HuH-7 (cell line): ENCODE data around the gene PPARA.
"Not testable (repeated sequence)": the region's sequence is repeated elsewhere in the genome, so short reads cannot be mapped to it uniquely, and the experiment has no call there.

Source experiments
- DNase-seq: peaks from one replicate; pipeline ENCODE4 v3.0.0; 2011; ENCODE audit warnings: low spot score

The PPARA gene

GRCh38 chr22:46126853-46127385 is 23.4 kb upstream of the PPARA start:
- DNase-seq = no peak

GRCh38 chr22:46127556-46127955 is 22.8 kb upstream of the PPARA start:
- DNase-seq = no peak

- DNase-seq = no peak
These were observed 21.7 kb upstream of the PPARA start for GRCh38 chr22:46128606-46129005.

- DNase-seq = no peak
These were observed 20.8 kb upstream of the PPARA start for GRCh38 chr22:46129390-46130041.

- peak; percentile 83 for DNase-seq
These were observed 19.2 kb upstream of the PPARA start for GRCh38 chr22:46131151-46131587.

GRCh38 chr22:46132193-46132829 is 18.0 kb upstream of the PPARA start:
- DNase-seq = not testable (repeated sequence)

- DNase-seq = no peak
These were observed 17.3 kb upstream of the PPARA start for GRCh38 chr22:46132830-46133587.

GRCh38 chr22:46133588-46133855 is 16.8 kb upstream of the PPARA start:
- no peak for DNase-seq

GRCh38 chr22:46134111-46134705 is 16.1 kb upstream of the PPARA start:
- DNase-seq = no peak

GRCh38 chr22:46135611-46136485 is 14.5 kb upstream of the PPARA start:
- no peak for DNase-seq

GRCh38 chr22:46136486-46137217 is 13.7 kb upstream of the PPARA start:
- no peak for DNase-seq

- DNase-seq = no peak
These were observed 13.0 kb upstream of the PPARA start for GRCh38 chr22:46137218-46137766.

- no peak for DNase-seq
These were observed 12.1 kb upstream of the PPARA start for GRCh38 chr22:46138058-46138797.

- not testable (repeated sequence) for DNase-seq
These were observed 10.9 kb upstream of the PPARA start for GRCh38 chr22:46139417-46139816.

GRCh38 chr22:46139895-46140350 is 10.4 kb upstream of the PPARA start:
- no peak for DNase-seq

GRCh38 chr22:46140989-46141928 is 9.1 kb upstream of the PPARA start:
- DNase-seq = no peak

- no peak for DNase-seq
These were observed 7.5 kb upstream of the PPARA start for GRCh38 chr22:46142548-46143490.
